ENCODE data around the gene ZNF689.
"Not testable (repeated sequence)": the region's sequence is repeated elsewhere in the genome, so short reads cannot be mapped to it uniquely, and the experiment has no call there.

ZNF689 gene

DNA sequence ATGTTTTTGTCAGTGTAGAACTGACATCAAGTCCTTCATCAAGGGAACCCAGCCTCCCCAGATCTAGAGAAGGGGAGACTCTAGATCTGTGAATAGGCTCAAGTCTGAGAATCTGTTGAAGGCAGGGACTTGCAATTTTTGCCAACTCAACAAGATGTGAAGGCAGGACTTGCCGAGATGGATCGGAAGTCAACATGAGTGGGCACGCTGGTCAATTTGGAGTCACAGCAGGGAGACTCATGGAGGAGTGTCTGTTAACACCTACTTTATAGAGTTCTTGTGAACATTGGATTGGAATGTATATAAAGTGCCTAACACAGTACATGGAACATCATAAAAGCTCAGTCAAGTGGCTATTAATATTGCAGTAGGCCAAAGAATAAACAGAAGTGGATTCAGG is 10.0 kb downstream of the ZNF689 start:
- no peak for DNase-seq (ENCODE audit: low read depth, low spot score)

DNA sequence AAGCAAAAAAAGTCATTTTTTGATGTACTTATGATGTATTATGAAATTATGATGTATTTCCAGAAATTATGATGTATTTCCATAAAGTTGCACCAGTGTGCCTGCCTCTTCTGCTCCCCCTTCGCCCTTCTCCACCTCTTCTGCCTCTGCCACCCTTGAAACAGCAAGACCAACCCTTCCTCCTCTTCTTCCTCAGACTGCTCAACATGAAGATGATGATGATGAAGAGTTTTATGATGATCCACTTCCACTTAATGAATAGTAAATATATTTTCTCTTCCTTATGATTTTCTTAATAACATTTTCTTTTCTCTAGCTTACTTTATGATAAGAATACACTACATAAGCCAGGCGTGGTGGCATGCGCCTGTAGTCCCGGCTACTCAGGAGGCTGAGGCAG is 17.3 kb downstream of the ZNF689 start:
- DNase-seq (ENCODE audit: low read depth, low spot score), result no peak

DNA sequence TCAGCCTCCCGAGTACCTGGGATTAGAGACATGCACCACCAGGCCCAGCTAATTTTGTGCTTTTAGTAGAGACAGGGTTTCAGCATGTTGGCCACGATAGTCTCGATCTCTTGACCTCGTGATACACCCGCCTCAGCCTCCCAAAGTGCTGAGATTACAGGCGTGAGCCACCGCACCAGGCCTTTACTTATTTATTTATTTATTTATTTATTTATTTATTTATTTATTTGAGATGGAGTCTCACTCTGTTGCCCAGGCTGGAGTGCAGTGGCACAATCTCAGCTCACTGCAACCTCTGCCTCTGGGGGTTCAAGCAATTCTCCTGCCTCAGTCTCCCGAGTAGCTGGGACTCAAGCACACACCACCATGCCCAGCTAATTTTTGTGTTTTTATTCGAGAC is 19.3 kb downstream of the ZNF689 start:
- not testable (repeated sequence) for DNase-seq (ENCODE audit: low read depth, low spot score)

DNA sequence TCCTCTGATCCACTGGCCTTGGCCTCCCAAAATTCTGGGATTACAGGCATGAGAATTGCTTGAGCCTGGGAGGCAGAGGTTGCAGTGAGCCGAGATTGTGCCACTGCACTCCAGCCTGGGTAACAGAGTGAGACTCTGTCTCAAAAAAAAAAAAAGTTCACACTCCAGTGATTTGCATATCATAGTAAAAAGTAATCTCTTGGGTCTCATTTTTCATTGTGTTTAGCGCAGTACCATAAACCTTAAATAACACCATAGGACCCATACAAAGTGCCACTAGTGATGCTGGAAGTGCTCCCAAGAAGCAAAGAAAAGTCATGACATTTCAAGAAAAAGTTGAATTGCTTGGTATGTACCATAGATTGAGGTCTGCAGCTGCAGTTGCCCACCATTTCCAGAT is 20.6 kb downstream of the ZNF689 start:
- DNase-seq (ENCODE audit: low read depth, low spot score), result not testable (repeated sequence)

DNA sequence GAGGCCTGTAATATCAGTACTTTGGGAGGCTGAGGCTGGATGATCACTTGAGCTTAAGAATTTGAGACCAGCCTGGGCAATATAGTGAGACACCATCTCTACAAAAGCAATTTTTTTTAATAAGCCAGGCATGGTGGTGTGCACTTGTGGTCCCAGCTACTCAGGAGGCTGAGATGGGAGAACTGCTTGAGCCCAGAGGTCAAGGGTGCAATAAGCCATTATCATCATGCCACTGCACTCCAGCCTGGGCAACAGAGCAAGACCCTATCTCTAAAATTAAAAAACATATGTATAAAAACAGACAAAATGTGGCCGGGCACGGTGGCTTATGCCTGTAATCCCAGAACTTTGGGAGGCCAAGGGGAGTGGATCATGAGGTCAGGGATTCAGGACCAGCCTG is 21.5 kb downstream of the ZNF689 start:
- DNase-seq (ENCODE audit: low read depth, low spot score), result no peak

DNA sequence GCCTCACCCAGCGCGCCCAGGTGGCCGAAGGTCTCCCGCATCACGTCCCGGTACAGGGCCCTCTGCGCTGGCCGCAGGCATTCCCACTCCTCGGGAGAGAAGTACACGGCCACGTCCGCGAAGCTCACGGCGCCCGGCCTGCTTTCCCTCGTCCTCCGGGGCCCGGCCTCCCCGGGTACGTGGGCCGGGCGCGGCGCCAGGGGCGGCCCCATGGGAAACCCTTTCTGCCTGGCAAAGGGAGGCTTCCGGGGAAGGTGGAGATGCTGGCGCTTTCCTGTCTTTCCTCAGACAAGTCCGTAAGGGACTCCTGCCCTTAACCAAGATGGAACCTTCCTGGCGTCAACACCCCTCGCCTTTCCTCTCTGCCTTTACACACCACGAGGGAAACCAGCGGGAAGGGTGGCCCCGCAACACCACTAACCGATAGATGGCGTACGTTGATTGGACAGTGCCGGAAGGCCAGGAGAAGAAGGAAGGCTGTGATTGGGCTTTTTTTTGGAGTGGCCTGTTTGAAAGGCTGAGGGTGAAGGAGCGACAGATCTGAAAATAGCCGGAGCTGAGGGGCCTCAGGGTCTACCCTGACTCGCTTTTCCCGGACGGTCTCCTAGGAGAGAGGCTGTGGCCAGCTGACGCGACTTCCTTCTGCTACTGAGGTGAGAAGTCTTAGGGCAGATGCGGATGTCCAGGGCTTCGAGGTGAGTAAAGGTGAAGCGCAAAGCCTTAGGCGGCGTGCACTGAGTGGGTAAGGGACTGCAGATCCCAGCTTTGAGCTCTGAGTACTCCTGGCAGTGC is 24.6 kb downstream of the ZNF689 start, which contains the start of gene ZNF785:
Gene ZNF785, minus strand, starts transcription at position 298 of the 792 bp plus-strand sequence. Its CDS starts 86 bp downstream, at position 212.
- peak; percentile 99 for DNase-seq (ENCODE audit: low read depth, low spot score)

DNA sequence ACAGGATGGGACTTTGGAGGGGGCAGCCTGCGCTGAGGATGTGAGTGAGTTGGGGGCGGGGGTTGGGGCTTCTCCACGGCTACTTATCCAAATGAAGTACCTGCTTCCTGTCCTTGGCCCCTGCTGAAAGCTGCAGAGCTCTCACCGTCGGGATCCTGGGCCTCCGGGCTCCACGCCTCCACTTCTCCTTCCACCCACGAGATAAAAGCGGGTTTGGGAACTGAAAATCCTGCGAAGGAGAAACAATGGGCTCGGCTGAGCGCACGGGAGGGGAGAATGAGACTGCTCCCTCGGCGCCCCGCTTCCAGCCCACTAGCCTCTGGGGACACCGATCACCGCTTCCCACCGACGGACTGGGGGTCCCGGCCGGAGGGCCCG is 25.2 kb downstream of the ZNF689 start:
- peak; percentile 58 for DNase-seq (ENCODE audit: low read depth, low spot score)

DNA sequence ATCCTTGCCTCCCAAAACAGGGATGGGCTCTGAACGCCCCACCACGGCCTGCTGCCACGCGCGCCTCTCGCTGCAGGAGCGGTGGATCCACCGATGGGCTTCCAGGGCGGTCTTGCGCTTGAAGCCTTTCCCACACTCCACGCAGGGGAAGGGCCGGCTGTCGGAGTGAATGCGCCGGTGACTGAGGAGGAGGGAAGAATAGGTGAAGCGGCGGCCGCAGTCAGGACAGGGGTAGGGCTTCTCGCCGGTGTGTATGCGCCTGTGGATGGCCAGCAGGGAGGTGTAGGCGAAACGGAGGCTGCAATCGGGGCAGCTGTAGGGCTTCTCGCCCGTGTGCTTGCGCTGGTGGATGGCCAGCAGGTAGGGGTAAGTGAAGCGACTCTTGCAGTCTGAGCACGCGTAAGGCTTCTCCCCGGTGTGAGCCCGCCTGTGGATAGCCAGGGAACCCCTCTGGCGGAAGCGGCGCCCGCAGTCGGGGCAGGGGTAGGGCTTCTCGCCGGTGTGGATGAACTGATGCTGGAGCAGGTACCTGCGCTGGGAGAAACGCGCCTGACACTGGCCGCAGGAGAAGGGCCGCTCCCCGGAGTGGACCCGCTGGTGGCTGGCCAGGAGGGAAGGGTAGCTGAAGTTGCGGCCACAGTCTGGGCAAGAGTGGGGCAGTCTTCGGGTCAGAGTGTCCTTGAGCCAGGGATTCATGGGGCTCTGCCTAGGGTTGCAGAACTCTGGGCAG is 27.4 kb downstream of the ZNF689 start:
- DNase-seq (ENCODE audit: low read depth, low spot score), result peak; percentile 38

DNA sequence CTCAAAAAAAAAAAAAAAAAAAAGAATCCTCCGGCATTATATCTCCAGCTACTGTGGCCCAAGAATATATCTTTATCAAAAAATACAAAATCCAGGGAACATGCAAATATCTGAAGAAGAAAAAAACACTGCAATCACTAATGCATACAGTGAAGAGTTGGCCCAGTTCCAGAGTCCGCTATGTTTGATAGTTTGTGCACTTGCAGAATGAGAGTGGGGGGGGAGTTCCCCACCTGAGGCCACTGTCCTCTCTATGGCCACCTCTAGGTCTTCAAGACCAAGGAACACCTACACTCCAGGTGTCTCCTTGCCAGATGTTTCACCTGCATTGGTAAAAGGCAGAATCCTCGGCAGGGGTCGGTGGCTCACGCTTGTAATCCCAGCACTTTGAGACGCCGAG is 28.7 kb downstream of the ZNF689 start:
- no peak for DNase-seq (ENCODE audit: low read depth, low spot score)

DNA sequence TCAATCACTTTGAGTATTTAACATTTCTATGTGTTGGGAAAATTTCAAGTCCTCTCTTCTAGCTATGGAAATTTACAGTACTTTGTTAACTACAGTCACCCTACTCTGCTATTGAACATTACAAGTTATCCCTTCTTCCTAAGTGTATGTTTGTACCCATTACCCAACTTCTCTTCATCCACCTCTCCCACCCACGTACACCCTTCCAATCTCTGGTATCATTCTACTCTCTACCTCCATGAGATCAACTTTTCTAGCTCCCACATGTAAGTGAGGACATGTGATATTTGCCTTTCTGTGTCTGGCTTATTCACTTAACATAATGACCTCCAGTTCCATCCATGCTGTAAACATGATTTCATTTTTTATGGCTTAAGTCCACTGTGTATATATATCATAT is 35.5 kb downstream of the ZNF689 start:
- no peak for DNase-seq (ENCODE audit: low read depth, low spot score)

DNA sequence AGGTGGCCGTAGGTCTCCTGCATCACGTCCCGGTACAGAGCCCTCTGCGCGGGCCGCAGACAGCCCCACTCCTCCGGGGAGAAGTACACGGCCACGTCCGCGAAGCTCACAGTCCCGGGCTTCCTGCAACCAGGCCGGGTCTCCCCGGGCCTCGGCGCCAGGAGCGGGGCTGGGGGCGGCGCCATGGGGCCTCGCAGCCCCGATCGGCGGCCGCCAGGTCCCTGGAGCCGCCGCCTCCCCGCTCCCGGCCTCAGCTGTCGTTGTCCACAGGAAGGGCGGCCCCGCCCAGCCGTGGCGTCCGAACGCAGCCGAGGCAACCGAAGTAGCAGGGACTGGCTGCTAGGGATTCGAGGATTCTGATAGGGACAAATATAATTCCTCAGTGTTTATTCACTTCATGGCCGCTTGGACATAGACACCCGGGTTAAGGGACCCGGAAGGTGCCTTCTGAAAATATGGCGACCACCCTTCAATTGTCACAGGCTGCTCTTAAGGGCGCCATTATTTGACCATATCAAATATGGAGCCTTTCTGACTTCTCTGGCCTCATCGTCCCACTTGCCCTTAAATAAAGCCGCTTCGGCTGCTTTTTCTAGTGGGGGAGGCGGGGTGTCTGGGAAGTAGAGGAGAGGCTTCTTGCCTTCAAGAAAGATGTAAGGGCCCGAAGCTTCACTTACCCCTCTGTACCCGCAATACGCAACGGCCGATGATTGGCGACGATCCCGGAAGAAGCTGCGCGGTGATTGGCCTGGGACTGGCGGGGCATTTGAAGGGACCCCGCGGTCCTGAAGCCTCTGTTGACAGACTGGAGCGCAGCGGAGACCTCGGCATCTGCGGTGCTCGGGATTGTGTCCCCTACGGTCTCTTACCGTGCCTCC is 38.5 kb downstream of the ZNF689 start, which contains the start of gene ZNF688:
Gene ZNF688, minus strand, starts transcription at position 270 of the 878 bp plus-strand sequence. Its CDS starts 85 bp downstream, at position 185.
- peak; percentile 98 for DNase-seq (ENCODE audit: low read depth, low spot score)

DNA sequence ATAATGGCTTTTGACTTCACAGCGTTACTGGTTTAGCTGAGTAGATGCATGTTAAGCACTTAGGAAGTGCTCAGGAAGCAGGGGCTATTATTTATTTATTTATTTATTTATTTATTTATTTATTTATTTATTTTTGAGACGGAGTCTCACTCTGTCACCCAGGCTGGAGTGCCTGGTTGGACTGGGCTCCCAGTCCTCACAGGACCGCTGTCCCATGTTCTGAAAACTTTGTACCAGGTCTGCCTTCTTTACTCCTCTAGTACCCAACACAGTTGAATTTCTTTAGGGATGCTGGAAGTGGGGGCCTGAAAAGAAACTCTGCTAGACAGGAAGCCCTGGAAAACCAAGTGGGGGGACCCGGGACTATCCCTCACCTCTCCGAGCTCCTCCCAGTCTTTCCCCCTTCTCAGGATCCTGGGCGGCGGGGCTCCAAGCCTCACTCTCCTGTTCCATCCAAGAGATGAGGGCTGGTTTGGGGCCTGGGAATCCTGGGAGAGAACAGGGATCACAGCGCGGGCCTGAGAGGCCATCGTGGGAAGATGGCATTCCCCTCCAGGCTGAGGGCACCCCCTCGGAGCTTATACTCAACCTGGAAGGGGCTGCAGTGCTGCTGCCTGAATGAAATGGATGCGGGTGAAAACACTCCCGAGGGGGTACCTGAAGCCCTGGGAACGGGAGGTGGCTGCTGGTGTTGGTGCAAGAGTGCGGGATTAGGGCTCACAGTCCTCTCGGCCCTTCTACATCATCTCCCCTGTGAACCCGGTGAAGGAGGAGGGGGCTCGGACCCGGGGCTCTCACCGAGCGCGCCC is 39.3 kb downstream of the ZNF689 start:
- DNase-seq (ENCODE audit: low read depth, low spot score), result no peak

DNA sequence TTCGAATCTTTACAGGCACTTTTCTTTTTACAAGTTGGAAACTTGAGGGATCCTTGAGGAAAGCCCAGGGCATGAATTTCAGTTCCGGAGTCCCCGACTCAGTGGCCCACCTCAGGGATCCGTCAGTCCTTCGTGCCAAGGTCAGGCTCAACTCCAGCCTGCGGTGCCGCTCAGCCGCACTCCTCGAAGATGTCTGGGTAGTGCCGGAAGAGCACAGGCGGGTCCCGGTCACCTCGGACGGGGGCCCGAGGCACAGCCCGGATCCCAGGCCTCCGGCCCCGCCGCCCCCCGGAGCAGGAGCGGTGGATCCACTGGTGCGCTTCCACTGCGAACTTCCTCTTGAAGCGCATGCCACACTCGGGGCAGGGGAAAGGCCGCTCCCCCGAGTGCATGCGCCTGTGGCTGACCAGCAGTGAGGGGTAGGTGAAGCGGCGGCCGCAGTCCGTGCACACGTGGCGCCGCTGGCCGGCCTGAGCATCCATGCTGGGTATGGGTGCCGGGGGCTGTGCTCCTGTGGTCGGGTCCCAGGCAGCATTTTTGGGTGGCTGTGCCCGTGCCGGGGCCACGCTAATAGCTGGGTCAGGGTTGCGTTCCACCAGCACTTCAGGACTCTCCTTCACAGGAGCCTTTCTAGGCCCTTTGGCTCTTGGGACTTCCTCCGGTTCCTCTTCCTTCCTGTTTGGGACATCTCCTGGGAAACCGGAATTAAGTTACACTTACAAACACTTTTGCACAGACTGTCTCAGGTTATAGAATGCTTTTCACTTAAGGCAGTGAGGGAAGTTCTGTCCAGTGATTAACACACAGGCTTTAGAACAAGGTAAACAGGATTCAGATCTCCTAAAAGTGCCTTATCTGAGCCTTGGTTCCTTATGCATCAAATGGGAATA is 40.2 kb downstream of the ZNF689 start:
- no peak for DNase-seq (ENCODE audit: low read depth, low spot score)

DNA sequence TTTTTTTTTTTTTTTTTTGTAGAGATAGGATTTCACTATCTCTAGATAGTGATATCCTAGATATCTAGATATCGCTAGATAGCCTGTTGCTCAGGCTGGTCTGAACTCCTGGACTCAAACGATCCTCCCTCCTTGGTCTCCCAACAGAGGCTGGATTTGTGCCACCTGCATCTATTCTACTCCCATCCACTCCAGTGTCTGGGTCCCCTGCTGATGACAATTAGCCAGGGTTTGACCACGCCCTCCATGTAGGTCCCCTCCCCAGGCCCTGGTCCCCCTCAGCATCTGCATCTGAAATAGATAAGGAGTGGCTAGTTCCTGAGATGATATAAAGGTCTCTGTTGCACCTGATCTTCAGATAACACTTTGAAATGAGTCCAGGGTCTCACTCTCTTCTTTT is 40.9 kb downstream of the ZNF689 start:
- DNase-seq (ENCODE audit: low read depth, low spot score), result no peak

DNA sequence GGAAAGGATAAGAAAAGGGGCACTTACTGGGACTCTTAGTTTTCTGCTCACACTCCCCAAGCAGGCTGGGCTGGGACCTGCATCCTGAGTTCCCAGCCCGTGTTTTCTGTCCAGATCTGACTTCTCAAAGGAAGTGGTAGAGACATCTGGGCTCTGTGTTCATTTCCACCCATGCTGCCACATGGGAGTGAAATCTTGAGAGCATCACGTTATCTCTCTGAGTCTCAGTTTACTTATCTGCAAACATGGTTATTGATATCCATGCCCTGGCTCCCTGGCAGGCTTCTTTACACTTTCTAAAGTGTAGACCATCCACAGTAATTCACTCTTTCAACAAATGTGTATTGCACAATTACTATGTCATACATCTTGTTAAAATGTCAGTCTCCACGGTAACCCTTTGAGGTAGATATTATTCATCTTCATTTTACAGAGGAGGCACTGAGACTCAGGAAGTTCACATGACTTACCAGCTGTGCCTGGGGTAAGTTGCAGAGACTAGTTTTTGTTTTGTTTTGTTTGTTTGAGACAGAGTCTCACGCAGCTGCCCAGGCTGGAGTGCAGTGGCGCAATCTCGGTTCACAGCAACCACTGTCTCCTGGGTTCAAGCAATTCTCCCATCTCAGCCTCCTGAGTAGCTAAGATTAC is 42.1 kb downstream of the ZNF689 start:
- DNase-seq (ENCODE audit: low read depth, low spot score), result no peak

DNA sequence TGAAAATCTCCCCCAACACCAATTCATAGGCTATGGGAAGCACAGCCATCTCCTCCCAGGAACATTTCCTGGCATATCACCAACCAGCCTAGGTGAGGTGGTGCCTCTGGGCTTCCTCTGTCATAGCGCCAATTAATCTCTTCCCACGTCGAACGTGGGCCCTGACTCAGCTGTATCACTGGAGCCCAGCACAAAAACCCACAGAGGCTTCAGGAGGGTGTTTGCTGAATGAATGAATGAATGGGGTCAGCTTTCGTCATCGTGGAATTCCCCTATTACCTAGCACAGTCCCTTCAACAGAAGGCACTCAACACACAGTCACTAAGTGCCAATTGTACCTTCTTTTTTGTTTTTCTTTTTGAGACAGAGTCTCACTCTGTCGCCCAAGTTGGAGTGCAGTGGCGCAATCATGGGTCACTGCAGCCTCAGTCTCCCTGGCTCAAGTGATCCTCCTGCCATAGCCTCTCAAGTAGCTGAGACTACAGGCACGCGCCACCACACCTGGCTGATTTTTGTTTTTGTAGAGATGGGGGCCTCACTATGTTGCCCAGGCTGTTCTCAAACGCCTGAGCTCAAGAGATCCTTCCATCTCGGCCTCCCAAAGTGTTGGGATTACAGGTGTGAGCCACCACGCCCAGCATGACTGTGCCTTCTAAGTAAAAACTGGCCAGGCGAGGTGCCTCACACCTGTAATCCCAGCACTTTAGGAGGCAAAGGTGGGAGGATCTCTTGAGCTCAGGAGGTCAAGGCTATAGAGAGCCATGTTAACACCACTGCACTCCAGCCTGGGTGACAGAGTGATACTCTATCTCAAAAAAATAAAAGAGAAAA is 42.8 kb downstream of the ZNF689 start:
- DNase-seq (ENCODE audit: low read depth, low spot score), result no peak

DNA sequence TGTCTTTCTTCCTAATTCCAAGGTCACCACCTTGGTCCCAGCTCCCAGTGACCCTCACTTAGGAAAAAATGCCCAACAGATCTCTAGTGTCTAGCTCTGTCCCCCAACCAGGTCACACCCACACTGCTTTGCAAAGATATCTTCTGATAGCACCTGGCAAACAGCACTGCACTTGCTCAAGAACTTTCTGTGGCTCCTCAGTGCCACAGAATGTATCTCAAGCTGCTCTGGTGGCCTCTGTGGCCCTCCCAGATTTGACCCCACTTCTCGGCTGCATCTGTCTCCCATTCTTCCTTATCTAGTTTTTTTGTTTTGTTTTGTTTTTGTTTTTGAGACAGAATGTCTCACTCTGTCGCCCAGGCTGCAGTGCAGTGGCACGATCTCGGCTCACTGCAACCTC is 43.7 kb downstream of the ZNF689 start:
- DNase-seq (ENCODE audit: low read depth, low spot score), result no peak

DNA sequence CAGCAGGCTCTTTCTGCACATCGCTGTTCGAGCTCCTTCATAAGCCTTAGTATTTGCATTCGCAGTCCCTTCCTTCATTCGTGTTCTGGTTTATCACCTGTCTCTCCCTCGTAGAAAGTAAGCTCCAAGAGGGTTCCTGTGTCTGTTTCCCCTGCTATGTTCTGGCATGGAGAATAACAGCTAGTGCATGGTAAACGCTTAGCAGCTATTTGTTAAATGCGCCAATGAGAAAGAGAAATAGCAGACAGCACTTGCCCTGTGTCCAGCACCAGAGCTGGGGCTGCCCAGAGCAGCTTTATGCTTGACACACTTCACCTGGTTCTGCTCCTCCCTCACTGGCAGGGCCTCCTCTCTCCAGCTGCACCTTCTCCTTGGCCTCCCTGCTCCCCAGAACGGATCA is 44.2 kb downstream of the ZNF689 start:
- no peak for DNase-seq (ENCODE audit: low read depth, low spot score)

DNA sequence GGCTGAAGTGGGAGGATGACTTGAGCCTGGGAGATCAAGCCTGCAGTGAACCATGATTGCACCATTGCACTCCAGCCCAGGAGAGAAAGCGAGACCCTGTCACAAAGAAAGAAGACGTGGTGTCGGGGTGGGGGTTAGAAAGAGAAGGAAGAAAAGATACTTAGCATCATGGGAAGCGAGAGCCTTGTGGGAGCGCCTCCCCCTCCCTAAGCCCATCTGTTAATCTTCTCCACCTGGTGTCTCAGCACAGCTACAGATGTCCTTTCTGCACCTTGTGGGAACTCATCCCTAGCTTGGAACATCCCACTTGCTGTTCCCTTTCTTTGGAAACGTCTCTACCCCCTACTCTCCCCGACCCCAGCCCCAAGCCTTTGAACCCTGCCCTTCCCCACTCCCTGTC is 44.7 kb downstream of the ZNF689 start:
- DNase-seq (ENCODE audit: low read depth, low spot score), result no peak
